Effector CD4-positive, alpha-beta T cell (primary cell): ENCODE measurements around the gene PRPF40B.

Source experiments
- DNase-seq: peaks from one replicate; pipeline ENCODE4 v3.0.0-alpha.2; 2020

PRPF40B gene

GRCh38 chr12:49661746-49662145, 38.4 kb downstream of the PRPF40B start:
- no peak for DNase-seq

GRCh38 chr12:49662998-49663843, 39.9 kb downstream of the PRPF40B start:
- peak; percentile 71 for DNase-seq

- no peak for DNase-seq
Measured at GRCh38 chr12:49664167-49664566, 40.8 kb downstream of the PRPF40B start.

GRCh38 chr12:49664591-49665239, 41.4 kb downstream of the PRPF40B start:
- no peak for DNase-seq

DNA sequence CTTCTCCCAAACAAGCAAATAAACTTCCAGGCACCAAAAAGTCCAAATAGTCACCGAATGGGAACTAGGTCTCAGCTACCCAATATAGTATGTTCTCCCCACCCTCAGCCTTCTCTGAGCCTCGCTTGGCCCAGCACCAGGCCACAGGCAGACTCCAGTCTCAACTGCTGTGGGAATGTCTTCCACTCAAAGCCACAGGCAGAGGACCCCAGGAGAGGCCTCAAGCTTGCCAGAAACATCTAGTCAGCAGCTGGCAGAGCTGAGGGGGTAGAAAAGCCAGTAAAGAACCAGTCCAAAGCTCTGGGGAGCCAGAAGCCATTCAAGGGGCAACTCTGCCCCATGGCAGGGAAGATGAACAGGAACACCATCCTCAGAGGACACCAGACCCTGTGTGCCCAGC, 42.0 kb downstream of the PRPF40B start:
- no peak for DNase-seq

GRCh38 chr12:49666176-49666575, 42.8 kb downstream of the PRPF40B start:
- DNase-seq, result no peak

DNA sequence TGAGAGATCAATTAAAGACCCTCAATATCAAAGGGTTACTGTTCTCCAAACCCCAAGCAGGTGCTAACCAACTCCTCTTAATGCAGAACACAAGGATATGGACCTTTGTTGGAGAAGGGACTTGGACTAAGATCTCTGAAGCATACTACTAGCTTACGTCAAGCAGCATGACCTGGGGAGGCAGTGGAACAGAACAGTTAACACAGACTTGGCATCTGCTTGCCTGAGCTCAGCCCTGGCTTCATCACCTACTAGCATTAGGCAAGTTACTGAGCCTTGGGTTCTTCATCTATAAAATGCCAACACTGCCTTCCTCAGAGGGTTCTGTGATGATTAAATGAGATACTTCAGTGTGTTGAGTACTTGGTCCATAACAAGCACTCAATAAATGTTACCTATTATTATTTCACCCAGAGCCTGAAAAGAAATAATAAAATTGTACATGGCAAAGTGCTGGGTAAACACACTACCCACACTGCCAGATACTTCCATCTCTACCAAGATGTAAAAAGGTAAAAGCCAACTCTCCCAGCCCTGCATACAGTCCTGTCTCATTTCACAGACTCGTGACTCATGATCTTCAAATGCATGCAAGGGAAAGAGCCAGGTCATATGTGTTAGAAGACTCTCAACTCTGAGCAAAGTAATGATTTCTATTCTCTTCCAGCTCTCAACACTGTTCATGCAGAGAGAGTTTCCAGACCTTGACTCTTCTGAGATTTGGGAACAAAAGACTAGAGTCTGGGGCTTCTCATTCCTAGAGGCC, 44.1 kb downstream of the PRPF40B start:
- DNase-seq, result no peak

GRCh38 chr12:49669796-49670195, 46.4 kb downstream of the PRPF40B start:
- DNase-seq, result no peak

GRCh38 chr12:49671031-49671765, 47.8 kb downstream of the PRPF40B start:
- DNase-seq, result peak; percentile 65

GRCh38 chr12:49672301-49673217, 49.2 kb downstream of the PRPF40B start:
- DNase-seq, result no peak

DNA sequence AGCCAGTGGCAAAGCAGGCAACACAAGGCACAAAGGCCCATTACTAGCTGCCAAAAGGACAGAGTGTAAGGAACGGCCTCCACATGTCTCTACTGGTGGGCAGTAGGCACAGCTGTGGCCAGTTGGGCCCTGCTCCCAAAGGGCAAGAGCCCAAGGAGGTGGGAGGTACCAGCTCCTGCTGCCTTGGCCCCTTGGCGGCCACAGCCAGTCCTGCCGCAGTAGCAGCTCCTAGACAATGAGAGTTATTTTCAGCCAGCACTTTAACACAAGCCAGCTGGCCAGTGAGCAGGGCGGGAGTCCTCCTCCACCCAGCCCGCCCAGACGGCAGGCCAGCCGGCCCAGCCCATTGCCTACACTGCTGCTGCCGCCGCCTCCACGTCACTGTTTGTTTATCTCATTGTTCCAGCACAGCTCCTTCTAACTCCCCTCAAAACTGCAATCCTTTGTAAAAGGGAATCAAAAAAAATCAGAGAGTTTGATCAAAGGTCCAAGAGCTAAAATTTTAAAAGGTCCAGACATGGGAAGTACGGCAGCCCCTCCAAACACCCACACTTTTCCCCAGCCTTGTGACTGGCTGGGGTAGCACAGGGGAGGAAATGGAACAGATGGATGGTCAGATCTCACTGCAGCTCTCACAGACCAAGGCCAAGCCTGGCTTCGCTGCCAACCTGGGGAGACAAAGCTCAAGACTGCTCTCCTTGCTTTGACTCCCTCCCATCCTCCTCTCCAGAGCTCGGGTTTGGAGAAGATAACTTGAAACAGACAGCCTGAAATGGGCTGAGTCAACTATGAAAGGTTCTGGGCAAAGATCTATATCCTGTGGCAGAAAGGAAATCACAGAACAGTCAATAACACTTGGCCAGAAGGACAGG, 50.3 kb downstream of the PRPF40B start:
- DNase-seq, result peak; percentile 16

DNA sequence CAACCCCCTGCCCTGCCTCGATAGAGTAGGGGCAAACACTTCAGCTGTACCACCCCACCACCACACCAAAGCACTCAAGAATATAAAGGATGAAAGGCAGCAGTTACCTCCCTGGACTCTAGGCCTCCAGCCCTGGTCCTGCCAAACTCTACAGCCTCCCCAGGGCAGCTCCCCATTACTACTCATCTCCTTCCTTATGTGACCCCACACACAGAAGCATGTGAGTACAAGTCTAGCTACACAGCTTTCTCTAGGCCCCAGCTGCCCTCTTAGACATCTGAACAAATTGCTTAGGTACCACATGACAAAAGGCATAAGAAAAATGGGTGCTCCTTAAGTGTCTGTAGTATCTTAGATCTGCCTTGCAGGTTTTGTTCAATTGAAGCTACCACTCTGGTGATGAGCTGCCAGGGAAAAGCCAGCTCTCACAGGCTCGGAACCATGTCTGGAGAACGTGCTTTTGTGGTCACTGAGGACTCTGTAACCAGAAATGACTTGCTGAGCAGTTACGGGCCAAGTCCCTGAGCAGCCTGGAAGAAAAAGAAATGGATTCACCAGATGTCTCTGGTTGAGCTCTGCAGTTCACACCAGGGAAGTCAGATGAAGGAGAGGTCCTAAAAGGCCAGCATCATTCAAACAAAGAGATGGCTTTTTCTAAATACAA, 51.1 kb downstream of the PRPF40B start:
- DNase-seq, result no peak

GRCh38 chr12:49675137-49675536, 51.8 kb downstream of the PRPF40B start:
- DNase-seq, result no peak

DNA sequence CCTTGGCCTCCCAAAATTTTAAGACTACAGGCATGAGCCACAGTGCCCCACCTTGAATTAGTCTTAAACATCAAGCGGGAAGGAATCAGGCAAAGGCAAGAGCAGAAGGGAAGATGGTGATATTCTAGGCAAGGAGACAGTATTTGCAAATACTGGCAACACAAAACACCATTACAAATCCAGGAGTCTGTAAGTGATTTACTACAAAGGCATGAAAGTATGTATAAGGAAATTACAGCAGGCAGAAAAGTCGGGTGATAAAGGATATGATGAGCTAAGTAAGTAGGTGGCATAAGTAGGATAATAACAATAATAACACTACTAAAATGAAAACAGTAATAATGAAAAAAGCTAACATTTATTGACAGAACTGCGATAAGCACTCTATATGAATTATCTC, 55.4 kb downstream of the PRPF40B start:
- DNase-seq, result no peak

GRCh38 chr12:49680075-49680474, 56.7 kb downstream of the PRPF40B start:
- DNase-seq, result no peak

DNA sequence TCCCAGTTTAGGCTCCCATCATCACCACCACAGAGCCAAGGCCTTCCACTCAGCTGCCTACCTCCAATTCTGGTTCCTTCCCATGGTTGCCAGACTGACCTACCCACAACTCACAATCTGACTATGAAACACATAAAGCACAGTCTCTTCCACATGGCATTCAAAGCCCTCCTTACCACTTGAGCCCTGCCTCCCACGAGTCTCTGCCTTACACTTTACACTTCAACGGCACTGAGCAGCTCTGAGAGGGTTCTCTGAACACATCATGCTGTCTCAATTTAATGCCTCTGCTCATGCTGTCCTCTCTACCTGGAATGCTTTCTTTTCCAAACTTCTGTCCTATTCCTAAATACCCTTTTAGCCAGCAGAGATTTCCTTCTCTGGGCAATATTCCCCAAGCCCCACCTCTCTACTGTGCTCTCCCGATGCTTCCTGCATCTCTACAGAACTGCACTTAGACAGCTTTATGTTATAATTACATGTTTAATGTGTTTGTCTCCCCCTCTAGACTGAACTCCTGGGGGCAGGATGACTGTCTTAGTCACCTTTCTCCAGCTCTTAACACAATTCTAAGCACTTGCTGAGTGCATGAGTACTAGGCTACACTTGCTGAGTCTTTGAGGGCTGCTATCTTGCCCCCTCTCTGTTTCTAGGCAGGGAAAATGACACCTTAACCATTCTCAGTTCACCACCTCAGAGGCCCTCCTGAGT, 60.4 kb downstream of the PRPF40B start:
- DNase-seq, result no peak

DNA sequence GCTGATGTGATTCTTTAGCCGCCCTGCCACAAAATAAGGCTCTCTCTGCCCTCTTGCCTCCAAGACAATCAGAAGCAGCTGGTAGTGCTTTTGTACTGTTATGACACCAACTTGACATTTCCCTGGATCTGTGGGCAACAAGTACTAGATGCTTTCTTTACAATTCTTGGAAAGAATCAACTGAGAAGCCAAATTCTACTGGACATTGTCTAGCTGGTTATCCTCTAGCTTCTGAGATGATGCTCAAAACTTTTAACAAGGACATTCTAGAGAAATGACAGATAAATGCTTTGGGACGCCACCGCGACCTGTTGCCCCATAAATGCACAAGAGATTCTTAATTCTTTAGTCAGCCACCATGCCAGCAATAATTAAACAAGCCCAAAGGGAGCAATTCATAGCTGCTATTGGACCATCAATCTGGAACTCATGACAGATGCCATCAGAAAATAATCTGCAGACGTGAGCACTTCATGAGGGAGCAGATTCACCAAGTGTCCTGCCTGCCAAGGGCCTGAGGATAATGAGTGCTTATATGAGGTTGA, 61.0 kb downstream of the PRPF40B start:
- no peak for DNase-seq

DNA sequence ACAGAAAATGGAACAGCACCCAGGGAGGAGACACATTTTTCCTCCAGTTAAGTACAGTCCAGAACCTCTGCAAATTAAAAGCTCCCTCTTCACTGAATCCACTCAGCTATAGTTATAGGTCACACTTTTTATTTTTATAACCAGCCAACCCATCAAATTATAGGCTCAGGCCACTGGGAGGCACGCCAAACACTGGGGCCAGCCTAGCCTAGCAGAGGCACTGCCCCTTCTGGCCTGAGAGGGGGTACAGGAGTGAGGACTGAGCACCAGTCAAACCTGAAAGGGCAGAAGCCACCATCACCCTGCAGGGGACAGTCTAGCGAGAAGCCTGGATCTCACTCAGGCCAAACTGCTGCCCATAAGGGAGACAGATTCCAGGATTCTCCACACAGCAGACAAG, 64.6 kb downstream of the PRPF40B start:
- DNase-seq, result no peak

DNA sequence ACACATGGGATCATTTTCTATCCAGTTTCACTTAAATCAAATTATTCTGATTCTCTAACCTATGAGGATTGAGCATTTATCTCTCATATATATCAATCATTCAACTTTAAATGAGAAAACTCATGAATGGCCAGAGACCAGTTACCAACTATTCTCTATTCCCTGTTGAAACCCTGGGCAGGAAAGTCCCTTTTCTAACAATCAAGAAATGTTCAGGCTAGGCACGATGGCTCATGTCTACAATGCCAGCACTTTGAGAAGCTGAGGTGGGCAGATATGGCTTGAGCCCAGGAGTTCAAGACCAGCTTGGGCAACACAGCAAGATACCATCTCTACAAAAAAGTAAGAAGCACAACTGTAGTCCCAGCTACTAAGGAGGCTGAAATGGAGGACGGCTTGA, 65.9 kb downstream of the PRPF40B start:
- DNase-seq, result no peak
